ENCODE measurements around the gene ACBD7.

- TF ChIP-seq POLR2A (IDR thresholded peaks at IDR 0.05) (no peak), CTCF (IDR thresholded peaks at IDR 0.05) (no peak)
Observed at GRCh38 chr10:15137036-15137359, 48.4 kb upstream of the ACBD7 start.
